ENCODE data around the gene ASPSCR1.
"Not testable (repeated sequence)": the region's sequence is repeated elsewhere in the genome, so short reads cannot be mapped to it uniquely, and the experiment has no call there.

ASPSCR1 gene

DNA sequence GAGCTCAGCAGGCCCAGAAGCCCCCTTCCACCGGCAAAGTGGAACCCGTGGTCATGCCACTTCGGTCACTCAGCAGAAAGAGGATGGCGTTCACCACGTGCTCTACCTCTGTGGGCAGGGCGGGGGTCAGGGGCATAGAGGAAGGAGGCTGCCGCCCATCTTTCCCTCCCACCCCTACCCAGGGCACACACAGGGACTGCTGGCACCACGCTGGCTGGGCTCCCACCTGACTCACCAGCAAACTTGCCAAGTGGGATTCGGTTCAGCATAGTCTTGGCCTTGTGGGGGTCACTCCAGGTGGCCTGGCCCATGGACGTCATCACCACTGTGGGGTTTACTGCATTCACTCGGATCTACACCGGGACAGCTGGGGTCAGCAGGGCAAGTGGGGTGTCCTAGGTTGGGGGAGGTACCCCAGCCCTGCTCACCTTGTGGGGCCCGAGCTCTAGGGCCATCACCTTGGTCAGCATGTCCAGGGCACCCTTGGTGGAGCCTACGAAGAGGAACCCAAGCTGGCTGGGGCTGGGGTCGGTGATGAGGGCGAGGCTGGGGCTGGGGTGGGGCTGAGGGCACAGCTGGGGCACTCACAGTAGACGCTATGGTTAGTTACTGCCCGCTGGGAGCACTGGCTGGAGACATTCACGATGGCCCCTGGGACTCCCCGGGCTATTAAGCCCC, 58.7 kb downstream of the ASPSCR1 start:
- DNase-seq (ENCODE audit: low spot score) (no peak), FAIRE-seq (no peak)

DNA sequence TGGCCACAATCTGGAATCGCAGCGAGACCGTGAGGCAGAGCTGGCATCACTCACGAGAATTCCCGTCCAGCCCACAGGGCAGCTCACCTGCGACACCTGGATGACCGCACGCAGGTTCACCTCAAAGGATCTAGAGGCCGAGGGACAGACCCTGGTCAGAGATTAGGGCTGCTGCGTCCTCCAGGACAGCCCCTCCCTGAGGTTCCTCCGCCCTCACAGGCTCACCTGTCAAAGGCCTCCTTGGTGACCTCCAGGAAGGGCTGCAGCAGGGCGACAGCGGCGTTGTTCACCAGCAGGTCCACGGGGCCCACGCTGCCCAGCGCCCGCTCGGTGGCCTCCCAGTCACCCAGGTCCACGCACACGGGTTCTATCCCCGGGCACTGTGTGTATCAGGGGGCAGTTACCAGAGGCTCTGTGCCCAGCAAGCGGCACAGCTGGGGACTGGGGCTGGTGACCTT, 59.2 kb downstream of the ASPSCR1 start:
- DNase-seq (ENCODE audit: low spot score): no peak
- no peak for FAIRE-seq

DNA sequence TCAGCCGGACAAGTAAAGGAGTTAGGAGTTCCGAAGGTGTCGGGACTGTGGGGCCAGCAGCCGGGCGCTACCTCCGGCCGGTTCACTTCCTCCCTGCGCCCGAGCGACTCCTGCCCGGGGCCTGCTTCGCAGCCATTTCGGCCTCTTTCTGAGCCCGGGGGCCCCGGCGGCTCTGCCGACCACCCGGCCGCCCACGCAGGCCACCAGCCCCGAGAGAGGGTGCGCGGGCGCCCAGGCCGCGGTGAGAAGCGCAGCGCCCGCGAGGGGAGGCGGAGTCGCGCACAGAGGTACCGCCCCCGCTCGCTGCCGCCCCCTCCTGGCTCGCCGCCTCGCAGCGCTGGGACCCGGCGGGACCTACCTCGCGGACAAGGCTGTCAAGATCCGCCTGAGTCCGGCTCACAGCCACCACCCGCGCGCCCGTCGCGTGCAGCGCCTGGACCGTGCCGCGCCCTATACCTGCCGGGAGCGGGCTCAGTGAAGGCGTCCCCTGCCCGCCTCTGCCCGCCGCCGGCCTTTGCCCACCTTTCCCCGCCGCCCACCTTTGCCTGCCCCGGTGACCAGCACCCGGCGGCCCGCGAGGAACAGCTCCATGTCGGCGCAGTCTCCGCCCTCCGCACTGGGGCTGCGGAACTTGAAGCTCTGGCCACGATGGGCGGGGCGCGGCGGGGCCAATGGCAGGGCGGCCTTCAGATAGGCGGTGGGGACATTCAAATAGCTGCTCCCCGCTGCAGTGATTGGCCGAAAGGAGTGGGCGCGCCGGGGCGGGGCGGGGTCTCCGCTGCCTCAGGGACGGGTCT, 59.9 kb downstream of the ASPSCR1 start, which contains the start of gene DCXR:
TSS of gene DCXR (minus strand) at position 606 of the 797 bp plus-strand sequence. CDS start at position 591, 15 bp downstream.
- peak; percentile 79 for FAIRE-seq
- peak; percentile 84 for DNase-seq (ENCODE audit: low spot score)

DNA sequence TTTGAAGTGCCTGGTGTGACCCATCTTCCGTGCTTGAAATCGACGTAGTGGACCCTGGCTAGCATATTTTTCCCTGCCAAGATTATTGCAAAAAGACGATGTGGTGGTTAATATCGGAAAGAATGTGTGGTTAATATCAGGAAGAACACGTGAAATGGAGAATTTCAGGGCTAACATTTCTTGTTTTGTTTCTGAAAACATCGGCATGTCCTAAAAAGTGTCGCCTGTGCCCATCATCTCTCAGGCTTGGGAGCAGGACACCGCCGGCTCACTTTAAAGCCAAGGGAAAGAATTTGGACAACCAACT, 60.4 kb downstream of the ASPSCR1 start:
- FAIRE-seq (no peak), DNase-seq (ENCODE audit: low spot score) (no peak)

DNA sequence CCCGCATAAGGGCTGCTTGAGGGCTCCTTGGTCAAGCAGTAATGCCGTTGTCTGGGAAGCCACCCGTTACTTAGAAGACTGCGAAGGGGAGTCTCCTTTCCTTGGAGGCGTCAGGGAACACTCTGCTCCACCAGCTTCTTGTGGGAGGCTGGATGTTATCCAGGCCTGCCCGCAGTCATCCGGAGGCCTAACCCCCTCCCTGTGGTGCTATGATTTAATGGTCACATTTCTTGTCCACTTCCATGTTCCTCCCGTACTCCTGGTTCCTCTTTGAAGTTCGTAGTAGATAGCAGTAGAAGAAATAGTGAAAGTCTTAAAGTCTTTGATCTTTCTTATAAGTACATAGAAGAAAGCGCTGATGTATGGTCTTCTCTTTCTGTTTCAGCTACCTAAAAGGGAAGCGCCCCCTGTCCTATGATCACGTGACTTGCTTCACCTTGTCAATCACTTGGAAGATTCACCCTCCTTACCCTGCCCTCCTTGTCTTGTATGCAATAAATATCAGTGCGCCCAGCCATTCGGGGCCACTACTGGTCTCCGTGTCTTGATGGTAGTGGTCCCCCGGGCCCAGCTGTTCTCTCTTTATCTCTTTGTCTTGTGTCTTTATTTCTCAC, 61.5 kb downstream of the ASPSCR1 start:
- DNase-seq (ENCODE audit: low spot score); FAIRE-seq: not testable (repeated sequence)

DNA sequence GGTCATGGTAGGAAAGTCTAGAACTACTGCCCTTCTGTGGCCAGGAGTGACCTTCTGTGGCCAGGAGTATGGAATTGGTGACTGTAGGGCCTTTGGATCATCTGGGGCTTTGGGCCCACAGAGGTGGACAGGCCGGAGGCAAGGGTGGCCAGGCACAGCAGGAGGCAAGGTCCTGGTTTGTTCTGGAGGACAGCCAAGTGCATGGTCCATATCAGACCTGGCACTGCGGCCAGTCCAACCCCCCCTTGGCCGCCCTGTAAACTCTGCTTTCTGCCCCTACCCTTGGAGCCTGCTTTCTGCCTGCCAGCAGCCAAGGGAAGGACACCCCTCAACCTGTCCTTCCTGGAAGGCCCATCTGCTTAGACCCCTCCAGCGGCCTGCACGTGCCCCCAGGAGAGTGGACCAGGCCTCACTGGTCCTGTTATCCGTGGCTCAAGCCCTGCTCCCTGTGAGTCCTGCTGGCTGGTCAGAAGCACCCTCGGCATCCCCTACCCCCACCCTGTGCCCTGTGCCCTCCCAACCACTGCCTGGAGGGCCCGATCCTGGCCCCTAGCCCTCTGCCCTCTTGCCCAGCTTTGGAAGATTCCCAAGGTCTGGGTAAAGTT, 62.4 kb downstream of the ASPSCR1 start:
- FAIRE-seq: peak; percentile 54
- DNase-seq (ENCODE audit: low spot score): peak; percentile 60

DNA sequence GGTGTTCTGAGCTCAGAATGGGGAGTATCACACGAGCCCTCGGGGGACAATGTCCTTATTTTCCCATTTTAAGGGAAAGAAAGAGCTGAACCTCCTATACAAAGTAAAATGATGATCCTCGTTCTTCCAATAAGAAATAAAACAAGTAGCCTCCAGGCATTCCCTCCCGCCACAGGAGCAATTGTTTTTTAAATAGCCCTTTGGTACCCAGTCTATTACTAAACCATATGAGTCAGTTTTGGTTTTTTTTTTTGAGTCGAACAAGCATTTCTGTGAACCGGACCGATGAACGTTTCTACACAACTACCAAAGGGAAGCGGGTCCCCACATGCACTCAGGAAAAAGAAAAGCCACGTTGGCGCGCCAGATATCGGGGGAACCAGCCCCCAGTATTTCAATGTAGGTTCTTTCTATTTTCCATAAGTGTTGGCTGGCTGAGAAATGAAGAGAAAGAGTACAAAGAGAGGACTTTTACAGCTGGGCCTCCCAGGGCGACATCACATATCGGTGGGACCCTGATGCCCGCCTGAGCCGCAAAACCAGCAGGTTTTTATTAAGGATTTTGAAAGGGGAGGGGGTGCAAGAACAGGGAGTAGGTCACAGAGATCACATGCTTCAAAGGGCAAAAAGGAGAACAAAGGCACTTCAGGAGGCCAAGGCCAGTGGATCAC, 63.9 kb downstream of the ASPSCR1 start:
- DNase-seq (ENCODE audit: low spot score): no peak
- no peak for FAIRE-seq

DNA sequence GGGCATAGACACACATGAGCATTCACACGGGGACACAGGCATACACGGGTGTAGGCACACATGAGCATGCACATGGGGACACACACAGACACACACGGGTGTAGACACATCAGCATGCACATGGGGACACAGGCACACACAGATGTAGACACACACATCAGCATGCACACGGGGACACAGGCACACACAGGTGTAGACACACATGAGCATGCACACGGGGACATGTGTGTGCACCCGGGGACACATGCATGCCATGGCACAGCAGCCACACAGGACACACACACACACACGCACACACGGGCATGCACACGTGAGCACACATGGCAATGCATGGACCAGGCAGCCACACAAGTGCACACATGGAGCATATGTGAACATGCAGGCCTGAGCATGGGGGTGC, 65.2 kb downstream of the ASPSCR1 start:
- DNase-seq (ENCODE audit: low spot score): no peak
- FAIRE-seq: no peak

DNA sequence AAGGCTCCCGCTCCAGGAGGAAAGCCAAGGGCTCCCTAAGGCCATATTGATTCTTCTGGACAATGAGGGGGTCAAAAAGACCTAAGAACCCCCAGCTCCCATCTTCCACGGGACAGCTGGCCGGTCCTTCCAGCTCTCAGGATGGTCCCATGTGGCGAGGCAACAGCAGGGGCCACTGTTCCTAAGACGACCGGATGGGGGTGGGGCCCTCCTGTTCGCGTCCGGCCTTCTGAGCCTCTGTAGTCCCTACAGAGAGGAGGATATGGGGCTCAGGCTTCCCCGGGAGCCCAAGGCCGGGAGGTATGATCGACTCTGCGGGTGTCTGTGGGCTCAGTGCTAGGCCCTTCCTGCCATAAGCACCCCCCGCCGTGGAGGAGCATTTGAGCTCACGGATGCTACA, 66.1 kb downstream of the ASPSCR1 start:
- DNase-seq (ENCODE audit: low spot score) (no peak), FAIRE-seq (no peak)

DNA sequence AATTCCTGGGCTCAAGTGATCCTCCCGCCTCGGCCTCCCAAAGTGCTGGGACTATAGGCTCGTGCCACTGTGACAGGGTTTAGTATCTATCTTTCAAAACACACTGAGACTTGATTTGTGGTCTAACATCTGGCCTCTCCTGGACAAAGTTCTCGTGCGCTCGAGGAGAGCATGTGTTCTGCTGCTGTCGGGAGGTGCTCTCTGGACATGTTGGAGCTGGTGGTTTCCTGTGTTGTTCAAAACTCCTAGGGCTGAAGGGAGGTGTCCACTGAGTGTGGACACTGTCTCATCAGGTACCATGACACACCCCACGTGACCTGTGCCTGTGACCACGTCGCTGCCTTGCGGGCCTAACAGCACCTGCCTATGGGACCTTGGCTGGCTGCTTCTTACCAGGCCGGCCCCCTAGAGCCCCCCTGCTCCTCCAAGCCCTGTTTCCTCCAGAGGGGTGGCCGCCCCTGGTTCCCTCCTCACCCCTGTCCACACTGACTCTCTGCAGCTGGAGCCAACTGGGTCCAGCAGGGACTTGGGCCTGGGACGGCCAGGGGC, 68.6 kb downstream of the ASPSCR1 start:
- DNase-seq (ENCODE audit: low spot score) (no peak), FAIRE-seq (no peak)

DNA sequence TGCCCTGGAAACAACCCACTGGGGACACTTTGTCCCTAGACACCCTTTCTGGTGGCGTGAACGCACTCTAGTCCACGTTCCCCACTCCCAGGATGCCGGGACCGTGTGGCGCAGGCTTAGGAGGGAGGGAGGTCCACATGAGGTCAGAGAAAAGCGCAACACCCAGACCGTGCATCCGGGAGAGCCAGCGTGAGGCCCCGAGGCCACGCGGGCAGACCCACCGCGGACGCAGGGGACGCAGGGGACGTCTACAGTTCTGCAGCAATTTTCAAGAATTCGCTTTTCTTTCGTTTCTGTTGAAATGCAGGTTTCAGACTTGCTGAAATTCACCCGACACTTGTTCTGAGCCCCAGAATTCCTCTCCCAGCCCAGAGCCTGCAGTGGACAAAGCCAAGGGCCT, 69.5 kb downstream of the ASPSCR1 start:
- DNase-seq (ENCODE audit: low spot score) (no peak), FAIRE-seq (no peak)

DNA sequence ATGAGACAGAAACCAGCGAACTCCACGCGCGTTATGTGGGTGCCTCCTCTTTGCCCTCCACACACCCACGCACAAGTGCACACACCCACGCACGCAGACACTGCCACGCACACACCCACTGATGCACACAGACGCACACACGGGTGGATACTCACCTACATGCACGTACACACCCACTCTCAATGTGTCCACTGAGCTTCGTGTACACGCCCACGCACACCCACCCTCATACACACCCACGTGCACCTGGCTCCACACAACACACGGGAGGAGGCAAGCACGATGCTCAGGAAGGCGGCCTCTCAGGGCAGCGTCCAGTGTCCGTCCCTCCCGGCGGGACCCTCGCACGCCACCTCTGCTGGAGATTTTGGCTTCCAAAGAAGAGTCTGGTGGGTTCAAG, 70.0 kb downstream of the ASPSCR1 start:
- FAIRE-seq: no peak
- DNase-seq (ENCODE audit: low spot score): no peak

DNA sequence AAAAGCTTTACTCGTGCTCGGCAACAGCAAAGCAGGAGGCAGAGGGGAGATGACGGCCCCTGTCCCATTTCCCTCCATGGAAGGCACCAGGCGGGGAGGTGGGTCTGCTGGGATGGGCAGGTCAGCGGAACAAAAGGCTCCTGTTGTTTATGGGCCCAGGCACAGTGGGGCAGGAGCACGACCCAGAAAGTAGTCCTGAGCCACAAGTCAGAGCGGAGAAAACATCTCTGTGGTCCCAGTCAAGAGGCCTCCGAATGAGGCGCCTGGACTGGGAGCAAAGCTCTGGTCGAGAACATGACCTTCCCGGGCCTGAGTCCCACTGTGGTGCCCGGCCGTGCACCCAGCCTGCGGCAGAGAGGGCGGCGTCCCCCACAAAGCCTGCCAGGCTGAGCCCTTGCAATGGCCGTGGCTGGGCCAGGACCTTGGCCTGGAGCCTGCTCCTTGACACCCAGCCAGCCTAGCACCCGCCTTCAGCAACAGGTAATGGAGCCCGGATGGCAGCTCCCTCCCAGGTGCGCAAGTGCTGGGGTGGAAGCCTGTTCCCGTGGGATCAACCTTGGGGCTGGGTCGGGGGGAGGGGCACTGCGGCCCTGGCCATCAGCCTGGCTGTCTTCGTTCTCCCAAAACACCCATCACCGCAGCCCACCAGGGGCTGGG, 70.6 kb downstream of the ASPSCR1 start:
- DNase-seq (ENCODE audit: low spot score) (no peak), FAIRE-seq (no peak)

DNA sequence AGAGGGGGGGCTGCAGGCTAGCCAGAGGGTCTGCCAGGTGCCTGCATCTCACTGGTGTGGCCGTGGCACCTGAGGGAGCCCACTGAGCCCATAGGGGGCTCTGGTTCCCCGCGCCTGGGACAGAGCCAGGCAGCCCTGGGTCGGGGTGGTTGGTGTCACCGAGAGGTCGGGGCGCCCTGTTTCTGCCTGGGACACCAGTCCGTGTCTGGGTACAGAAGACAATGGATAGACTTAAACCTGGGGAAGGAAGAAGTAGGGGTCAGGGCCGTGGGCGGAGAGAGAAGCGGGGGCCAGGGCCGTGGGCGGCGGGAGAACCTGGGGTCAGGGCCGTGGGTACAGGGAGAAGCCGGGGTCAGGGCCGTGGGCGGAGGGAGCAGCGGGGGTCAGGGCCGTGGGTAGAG, 71.1 kb downstream of the ASPSCR1 start:
- FAIRE-seq (no peak), DNase-seq (ENCODE audit: low spot score) (no peak)

DNA sequence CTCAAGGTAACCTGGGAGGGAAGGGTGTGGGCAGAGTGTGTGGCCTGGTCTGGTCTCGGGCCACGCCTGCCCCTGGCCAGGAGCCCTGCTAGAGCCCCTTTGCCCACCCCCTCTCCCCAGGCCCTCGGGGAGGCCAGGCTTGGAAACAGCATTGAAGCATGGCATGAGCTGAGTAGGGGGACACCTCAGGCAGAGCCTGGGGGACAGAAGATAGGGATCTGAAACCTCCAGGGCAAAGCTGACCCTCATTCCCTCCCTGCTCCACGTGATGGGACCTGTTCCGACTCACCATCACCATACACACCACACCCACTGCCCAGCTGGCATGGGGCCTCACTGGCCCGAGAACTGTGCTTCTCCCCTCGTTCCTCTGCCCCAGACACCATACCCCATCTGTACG, 71.7 kb downstream of the ASPSCR1 start:
- DNase-seq (ENCODE audit: low spot score) (no peak), FAIRE-seq (no peak)

DNA sequence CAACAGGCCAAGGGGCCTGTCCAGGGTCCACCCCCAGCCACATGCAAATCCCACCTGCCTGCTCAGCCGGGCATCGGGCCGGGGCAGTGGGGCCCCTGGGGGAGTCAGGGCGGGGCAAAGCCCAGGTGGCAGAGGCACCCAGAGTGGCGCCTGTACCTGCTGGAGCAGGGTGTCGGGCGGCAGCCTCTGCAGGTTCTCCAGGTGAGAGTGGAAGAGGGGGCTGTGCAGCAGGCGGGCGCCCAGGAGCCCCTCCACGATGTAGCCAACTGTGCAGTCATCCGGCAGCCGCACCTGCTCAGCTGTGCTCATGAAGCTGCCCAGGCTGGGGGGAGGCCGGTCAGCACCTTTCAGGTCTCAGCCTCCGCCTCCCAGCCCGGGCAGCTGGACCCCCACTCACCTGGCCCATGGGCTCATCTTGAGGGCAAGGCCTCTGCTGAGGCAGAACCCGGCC, 72.1 kb downstream of the ASPSCR1 start:
- no peak for DNase-seq (ENCODE audit: low spot score)
- no peak for FAIRE-seq

DNA sequence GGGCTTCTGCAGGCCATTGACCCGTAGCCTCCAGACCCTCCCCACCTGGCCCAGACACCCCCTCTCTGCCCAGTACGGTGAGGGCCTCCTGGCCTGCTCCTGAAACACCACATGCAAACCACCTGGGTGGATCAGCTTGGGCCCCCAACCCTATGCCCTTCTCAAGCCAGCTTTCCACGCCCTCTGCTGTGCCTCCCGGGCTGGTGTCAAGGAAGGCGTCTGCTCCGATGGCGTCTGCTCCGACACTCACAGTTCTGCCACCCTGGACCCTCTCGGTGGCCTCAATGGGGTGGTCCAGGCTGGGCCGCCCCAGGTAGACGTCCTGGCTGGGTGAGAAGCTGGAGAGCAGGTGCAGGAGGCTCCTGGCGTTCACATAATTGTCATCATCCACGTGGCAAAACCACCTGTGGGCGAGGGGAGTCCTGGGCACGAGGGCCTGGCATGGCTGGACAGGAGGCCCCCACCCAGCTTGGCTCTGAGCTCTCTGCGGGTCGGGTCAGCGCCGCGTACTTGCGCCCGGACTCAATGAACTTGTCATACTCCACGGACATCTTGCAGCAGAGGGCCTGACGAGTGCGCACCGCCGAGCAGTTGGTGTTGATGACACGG, 72.8 kb downstream of the ASPSCR1 start:
- DNase-seq (ENCODE audit: low spot score) (no peak), FAIRE-seq (no peak)

DNA sequence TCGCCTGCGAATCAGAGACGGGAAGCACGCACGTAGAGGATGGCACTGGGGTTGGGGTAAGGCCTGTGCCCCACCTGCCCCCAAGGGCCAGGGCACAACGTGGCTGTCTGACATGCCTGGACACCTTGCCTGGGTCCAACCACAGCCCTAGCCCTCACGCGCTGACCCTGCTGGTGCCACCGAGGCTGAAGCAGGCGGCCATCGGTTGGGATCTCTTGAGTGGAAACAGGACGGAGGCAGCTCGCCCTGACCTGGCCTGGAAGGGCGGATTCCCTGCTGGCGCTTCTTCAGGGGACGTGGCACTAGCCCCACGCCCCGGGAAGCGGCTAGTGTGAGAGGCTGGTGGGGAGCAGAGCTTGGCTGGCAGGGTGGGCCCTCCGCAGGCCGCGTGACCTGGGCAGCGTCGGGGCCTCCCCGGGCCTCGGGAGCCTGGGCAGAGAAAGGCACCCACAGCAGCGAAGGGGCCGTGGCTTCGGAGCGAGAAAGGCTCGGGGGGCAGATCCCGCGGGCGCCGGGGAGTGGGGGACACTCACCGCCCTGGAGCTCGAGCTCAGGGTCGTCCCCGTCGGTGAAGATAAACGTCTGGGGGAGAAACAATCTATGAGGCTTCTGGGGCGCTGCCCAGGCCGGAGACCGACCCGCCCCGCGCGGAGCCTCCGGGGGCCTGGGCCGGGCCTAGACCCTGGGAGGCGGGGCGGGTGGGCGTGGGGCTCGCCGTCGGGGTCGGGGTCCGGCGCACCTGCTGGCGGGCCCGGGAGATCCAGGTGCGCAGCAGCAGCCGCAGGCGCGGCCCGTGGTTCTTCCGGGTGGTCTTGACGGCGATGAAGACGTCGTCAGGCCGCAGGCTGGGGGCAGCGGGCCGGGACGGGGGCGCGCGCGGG, 73.6 kb downstream of the ASPSCR1 start:
- DNase-seq (ENCODE audit: low spot score): no peak
- no peak for FAIRE-seq
